ENCODE data around the gene TLDC2.

DNA sequence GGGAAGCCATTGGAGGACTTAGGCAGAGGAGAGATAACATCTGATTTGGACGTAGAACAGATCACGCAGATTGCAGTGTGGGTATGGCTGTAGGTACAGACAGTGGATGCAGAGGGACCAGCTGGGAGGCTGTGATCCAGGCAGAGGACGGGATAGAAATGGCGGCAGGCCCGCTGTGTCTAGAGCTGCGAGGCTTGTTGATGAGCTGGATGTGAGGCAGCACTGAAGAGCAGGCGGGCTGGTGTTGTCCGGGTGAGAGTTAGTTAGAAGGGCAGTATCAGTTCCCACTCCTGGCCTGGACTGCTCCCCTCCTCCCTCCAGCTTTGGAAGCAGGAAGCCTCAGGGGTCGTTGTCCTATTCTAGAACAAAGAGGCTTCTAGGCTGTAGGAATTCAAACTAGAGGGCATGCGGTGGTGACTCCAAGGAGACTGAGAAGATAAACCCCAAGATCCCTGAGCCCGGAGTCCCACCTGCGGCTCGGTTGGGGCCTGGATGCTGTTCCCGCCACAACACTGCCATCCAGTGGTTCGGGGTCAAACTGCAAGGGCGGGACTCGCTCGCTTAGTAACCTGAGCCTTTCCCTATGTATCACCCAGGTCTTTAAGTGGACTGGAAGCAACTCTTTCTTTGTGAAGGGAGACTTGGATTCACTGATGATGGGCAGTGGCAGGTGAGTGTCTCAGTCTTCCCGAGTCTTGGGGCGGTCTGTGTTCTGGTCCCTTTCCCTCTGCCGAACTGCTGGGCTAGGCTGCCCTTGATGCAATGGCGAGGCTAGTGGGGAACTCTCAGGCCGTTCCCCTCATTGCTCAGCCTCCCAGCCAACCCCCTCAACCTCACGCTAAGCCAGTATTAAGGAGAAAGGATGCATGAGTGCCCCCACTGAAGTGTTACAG is 11.2 kb downstream of the TLDC2 start:
- TF ChIP-seq, protein P1, sequence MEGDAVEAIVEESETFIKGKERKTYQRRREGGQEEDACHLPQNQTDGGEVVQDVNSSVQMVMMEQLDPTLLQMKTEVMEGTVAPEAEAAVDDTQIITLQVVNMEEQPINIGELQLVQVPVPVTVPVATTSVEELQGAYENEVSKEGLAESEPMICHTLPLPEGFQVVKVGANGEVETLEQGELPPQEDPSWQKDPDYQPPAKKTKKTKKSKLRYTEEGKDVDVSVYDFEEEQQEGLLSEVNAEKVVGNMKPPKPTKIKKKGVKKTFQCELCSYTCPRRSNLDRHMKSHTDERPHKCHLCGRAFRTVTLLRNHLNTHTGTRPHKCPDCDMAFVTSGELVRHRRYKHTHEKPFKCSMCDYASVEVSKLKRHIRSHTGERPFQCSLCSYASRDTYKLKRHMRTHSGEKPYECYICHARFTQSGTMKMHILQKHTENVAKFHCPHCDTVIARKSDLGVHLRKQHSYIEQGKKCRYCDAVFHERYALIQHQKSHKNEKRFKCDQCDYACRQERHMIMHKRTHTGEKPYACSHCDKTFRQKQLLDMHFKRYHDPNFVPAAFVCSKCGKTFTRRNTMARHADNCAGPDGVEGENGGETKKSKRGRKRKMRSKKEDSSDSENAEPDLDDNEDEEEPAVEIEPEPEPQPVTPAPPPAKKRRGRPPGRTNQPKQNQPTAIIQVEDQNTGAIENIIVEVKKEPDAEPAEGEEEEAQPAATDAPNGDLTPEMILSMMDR (IDR thresholded peaks at IDR 0.05; ENCODE audit: poor library complexity): peak; percentile 96
- TF ChIP-seq EZH2 (IDR thresholded peaks at IDR 0.05; ENCODE audit: borderline replicate concordance) (no peak), EZH2phosphoT487 (IDR thresholded peaks at IDR 0.05; ENCODE audit: low read depth, severe bottlenecking, unreplicated experiment) (no peak)

All from hepatocyte (in vitro differentiated cells).